ENCODE measurements around the gene SIRPA. TPM values are rescaled to one million over a fixed set of nuclear protein-coding genes. Genes with fewer than 3 reads are reported as not detected.

Gene SIRPA
- total RNA-seq, 2 donors from 2014 or later: 5.1 to 6.3 TPM

GRCh38 chr20:1906361-1907051, 11.3 kb downstream of the SIRPA start:
- DNase-seq: no peak
- 85 to 86% methylated on average over 8 to 9 of the region's 9 CpGs for WGBS, 2 experiments (ENCODE audit: insufficient coverage in 1 of 2, insufficient read length in 1 of 2)
- H3K9me3 ChIP-seq (ENCODE audit: control insufficient read depth, low read length): no peaks in the 10 kb centered on the region
- no peak for TF ChIP-seq CTCF (conservative IDR thresholded peaks at IDR 0.05)
- Mint-ChIP-seq H3K27me3 (ENCODE audit: insufficient read depth) (no peaks in the 10 kb centered on the region), H3K9me3 (no peaks in the 10 kb centered on the region), H3K27ac (no peak overlapping the region), H3K4me3 (no peak overlapping the region), H3K36me3 (ENCODE audit: low read depth) (no peaks in the 10 kb centered on the region), H3K4me1 (no peaks in the 10 kb centered on the region)
- H3K27ac ChIP-seq (ENCODE audit: low read depth, low read length): no peak overlapping the region
- no peaks in the 10 kb centered on the region for H3K27me3 ChIP-seq (ENCODE audit: control insufficient read depth, insufficient read depth, low read length, poor library complexity, severe bottlenecking)
- H3K4me3 ChIP-seq (ENCODE audit: low read length): no peak overlapping the region
- no peak overlapping the region for H3K9ac ChIP-seq (ENCODE audit: extremely low read depth, low read length, poor library complexity, severe bottlenecking)
- H3K4me1 ChIP-seq (ENCODE audit: control insufficient read depth, insufficient read depth, low read length): no peaks in the 10 kb centered on the region
- no peaks in the 10 kb centered on the region for H3K36me3 ChIP-seq (ENCODE audit: control insufficient read depth, insufficient read depth, low read length)

- no peaks in the 10 kb centered on the region for H3K36me3 Mint-ChIP-seq (ENCODE audit: low read depth)
- DNase-seq: no peak
- H3K9me3 Mint-ChIP-seq: no peaks in the 10 kb centered on the region
- Histone ChIP-seq H3K27me3 (ENCODE audit: control insufficient read depth, insufficient read depth, low read length, poor library complexity, severe bottlenecking) (no peaks in the 10 kb centered on the region), H3K4me3 (ENCODE audit: low read length) (no peak overlapping the region), H3K4me1 (ENCODE audit: control insufficient read depth, insufficient read depth, low read length) (no peaks in the 10 kb centered on the region), H3K9ac (ENCODE audit: extremely low read depth, low read length, poor library complexity, severe bottlenecking) (no peak overlapping the region), H3K9me3 (ENCODE audit: control insufficient read depth, low read length) (no peaks in the 10 kb centered on the region), H3K36me3 (ENCODE audit: control insufficient read depth, insufficient read depth, low read length) (no peaks in the 10 kb centered on the region), H3K27ac (ENCODE audit: low read depth, low read length) (no peak overlapping the region)
- H3K4me1 Mint-ChIP-seq: no peaks in the 10 kb centered on the region
- 91 to 100% methylated on average over 2 to 6 of the region's 6 CpGs for WGBS, 2 experiments (ENCODE audit: insufficient coverage in 1 of 2, insufficient read length in 1 of 2)
- no peak overlapping the region for H3K4me3 Mint-ChIP-seq
- no peaks in the 10 kb centered on the region for H3K27me3 Mint-ChIP-seq (ENCODE audit: insufficient read depth)
- TF ChIP-seq CTCF (conservative IDR thresholded peaks at IDR 0.05): no peak
- H3K27ac Mint-ChIP-seq: no peak overlapping the region
Measured at GRCh38 chr20:1907586-1907985, 12.4 kb downstream of the SIRPA start.

GRCh38 chr20:1908191-1908590, 13.0 kb downstream of the SIRPA start:
- Mint-ChIP-seq H3K4me3 (no peak overlapping the region), H3K9me3 (no peaks in the 10 kb centered on the region), H3K36me3 (ENCODE audit: low read depth) (no peaks in the 10 kb centered on the region), H3K27ac (no peak overlapping the region), H3K4me1 (no peaks in the 10 kb centered on the region), H3K27me3 (ENCODE audit: insufficient read depth) (no peaks in the 10 kb centered on the region)
- H3K36me3 ChIP-seq (ENCODE audit: control insufficient read depth, insufficient read depth, low read length): no peaks in the 10 kb centered on the region
- H3K4me1 ChIP-seq (ENCODE audit: control insufficient read depth, insufficient read depth, low read length): no peaks in the 10 kb centered on the region
- no peaks in the 10 kb centered on the region for H3K27me3 ChIP-seq (ENCODE audit: control insufficient read depth, insufficient read depth, low read length, poor library complexity, severe bottlenecking)
- TF ChIP-seq CTCF (conservative IDR thresholded peaks at IDR 0.05): no peak
- no peak overlapping the region for H3K27ac ChIP-seq (ENCODE audit: low read depth, low read length)
- DNase-seq: no peak
- no peak overlapping the region for H3K9ac ChIP-seq (ENCODE audit: extremely low read depth, low read length, poor library complexity, severe bottlenecking)
- no peaks in the 10 kb centered on the region for H3K9me3 ChIP-seq (ENCODE audit: control insufficient read depth, low read length)
- 91 to 94% methylated on average over 7 to 9 of the region's 9 CpGs for WGBS, 2 experiments (ENCODE audit: insufficient coverage in 1 of 2, insufficient read length in 1 of 2)
- H3K4me3 ChIP-seq (ENCODE audit: low read length): no peak overlapping the region

Data from endodermal cell (in vitro differentiated cells).